A673 (cell line): Measurements from ENCODE around the gene SPAG6.

ENCODE experiments used
- CTCF ChIP-seq: fragments of 300-800, 200-600 bp; sonication (generic); conservative IDR thresholded peaks from 2 replicates; pipeline ENCODE4 v1.5.1; 2017; ENCODE audit warnings: low read depth, mild to moderate bottlenecking, antibody characterized with exemption, low read length, moderate library complexity, mixed read lengths
- EZH2 ChIP-seq: fragments of 200-600 bp; sonication (generic); IDR thresholded peaks from 2 replicates; pipeline ENCODE4 v1.6.1; 2017; ENCODE audit warnings: borderline replicate concordance, low read depth, mild to moderate bottlenecking, mixed read lengths, antibody characterized with exemption, low read length; ENCODE audit not compliant: poor library complexity, severe bottlenecking

- no peak for TF ChIP-seq EZH2
- no peak for TF ChIP-seq CTCF
Observed at GRCh38 chr10:22335173-22335933, 9.9 kb upstream of the SPAG6 start.
